ENCODE data around the gene LYSMD1. TPM values are rescaled to one million over a fixed set of nuclear protein-coding genes. Genes with fewer than 3 reads are reported as not detected.
"Not testable (repeated sequence)": the region's sequence is repeated elsewhere in the genome, so short reads cannot be mapped to it uniquely, and the experiment has no call there.

Gene LYSMD1
- polyA plus RNA-seq, 1 experiment: 9.1 TPM

DNA sequence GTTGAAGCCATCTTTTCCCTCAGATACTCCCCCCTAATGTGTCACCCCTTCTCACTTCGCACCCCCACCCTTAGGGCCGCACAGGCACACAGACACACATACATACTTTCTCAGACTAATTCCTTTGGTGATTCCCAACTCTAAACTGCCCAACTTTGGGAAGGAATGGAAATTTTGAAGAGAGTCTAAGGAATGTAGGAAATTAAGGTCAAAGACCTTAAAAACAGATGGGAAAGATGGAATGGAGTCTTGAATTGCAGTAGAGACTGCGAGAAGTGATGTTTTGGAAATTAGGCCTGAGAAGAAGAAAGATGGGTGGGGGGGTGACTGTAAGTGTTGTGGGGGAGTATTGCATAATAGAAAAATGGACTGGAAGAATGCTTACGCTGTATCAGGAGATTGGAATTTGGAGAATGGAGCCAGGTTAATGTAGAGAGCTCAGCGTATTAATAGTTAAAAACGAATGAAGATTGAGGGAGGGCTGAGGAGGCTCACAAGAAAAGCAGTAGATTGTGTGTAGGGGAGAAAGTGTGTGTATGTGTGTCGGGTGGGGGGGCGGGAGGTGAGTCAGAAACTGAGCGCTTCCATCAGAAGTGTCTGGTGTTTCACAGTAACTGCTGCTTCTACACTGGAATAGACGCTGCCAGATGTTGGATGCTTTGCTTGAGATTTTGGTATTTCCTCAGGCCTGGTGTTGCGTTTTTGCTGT lies 34.3 kb upstream of the LYSMD1 start:
- DNase-seq (ENCODE audit: low read depth, low spot score): peak; percentile 71
- H3K9me3 ChIP-seq (ENCODE audit: control insufficient read depth, insufficient read depth, low read length): no peaks in the 10 kb centered on the region
- H3K27me3 ChIP-seq (ENCODE audit: control insufficient read depth, insufficient read depth, low read length): no peaks in the 10 kb centered on the region
- CTCF ChIA-PET: interaction anchor here (1.3 to 2.0 kb wide), 2 partner anchors 52 kb away, joined by 4 to 8 read pairs; no protein-coding TSS in a partner anchor
- peak overlapping the region; percentile 97 for H3K4me3 ChIP-seq (ENCODE audit: low read depth, low read length)
- peak overlapping the region; percentile 94 for H3K27ac ChIP-seq (ENCODE audit: low read depth, low read length)
- POLR2A ChIA-PET: interaction anchor here (0.6 to 1.0 kb wide), 6 partner anchors 8 to 193 kb away, joined by 3 to 10 read pairs (median 4); partner anchors contain the start of gene PSMD4
- TF ChIP-seq, protein P1, sequence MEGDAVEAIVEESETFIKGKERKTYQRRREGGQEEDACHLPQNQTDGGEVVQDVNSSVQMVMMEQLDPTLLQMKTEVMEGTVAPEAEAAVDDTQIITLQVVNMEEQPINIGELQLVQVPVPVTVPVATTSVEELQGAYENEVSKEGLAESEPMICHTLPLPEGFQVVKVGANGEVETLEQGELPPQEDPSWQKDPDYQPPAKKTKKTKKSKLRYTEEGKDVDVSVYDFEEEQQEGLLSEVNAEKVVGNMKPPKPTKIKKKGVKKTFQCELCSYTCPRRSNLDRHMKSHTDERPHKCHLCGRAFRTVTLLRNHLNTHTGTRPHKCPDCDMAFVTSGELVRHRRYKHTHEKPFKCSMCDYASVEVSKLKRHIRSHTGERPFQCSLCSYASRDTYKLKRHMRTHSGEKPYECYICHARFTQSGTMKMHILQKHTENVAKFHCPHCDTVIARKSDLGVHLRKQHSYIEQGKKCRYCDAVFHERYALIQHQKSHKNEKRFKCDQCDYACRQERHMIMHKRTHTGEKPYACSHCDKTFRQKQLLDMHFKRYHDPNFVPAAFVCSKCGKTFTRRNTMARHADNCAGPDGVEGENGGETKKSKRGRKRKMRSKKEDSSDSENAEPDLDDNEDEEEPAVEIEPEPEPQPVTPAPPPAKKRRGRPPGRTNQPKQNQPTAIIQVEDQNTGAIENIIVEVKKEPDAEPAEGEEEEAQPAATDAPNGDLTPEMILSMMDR (IDR thresholded peaks at IDR 0.05; ENCODE audit: low read depth, low read length): no peak

GRCh38 chr1:151198254-151199127 lies 32.8 kb upstream of the LYSMD1 start, which contains the start of gene PIP5K1A:
Gene PIP5K1A, plus strand, starts transcription at chr1:151198552. Its CDS starts 445 bp downstream, at chr1:151198997.
- CTCF ChIA-PET: interaction anchor here (0.6 to 1.3 kb wide), 3 partner anchors 52 to 142 kb away, joined by 3 to 4 read pairs (median 4); no protein-coding TSS in a partner anchor
- no peaks in the 10 kb centered on the region for H3K9me3 ChIP-seq (ENCODE audit: control insufficient read depth, insufficient read depth, low read length)
- H3K27me3 ChIP-seq (ENCODE audit: control insufficient read depth, insufficient read depth, low read length): no peaks in the 10 kb centered on the region
- peak within 1 kb of the TSS; percentile 94 for H3K27ac ChIP-seq (ENCODE audit: low read depth, low read length)
- TF ChIP-seq, protein P1 (IDR thresholded peaks at IDR 0.05; ENCODE audit: low read depth, low read length): no peak
- H3K4me3 ChIP-seq (ENCODE audit: low read depth, low read length): peak within 1 kb of the TSS; percentile 97
- peak; percentile 95 for DNase-seq (ENCODE audit: low read depth, low spot score)
- POLR2A ChIA-PET: interaction anchor here (0.6 kb wide), 2 partner anchors 21 to 797 kb away, joined by 3 to 4 read pairs; no protein-coding TSS in a partner anchor

DNA sequence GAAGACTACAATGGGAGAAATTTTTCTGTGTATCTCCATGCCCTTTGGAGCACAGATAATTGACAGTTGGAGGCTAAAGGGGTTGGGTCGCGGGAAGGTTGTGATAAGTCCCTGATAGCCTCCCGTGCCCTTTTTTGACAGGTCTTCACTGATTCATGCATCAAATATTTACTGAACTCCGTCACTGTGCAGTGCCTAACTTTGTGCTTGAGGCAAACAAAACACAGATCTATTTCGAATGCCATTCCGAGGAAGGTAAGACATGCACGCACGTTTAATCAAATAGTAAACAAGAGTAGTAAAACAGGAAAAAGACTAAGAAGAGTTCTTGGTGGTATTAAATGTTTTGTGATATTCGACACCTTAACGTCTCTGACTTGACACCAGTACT lies 32.2 kb upstream of the LYSMD1 start:
- ChIA-PET POLR2A (no interaction called here), CTCF (interaction anchor here (0.5 to 4.3 kb wide), 3 partner anchors 54 to 143 kb away, joined by 3 to 32 read pairs (median 3); no protein-coding TSS in a partner anchor)
- Histone ChIP-seq H3K27me3 (ENCODE audit: control insufficient read depth, insufficient read depth, low read length) (no peaks in the 10 kb centered on the region), H3K9me3 (ENCODE audit: control insufficient read depth, insufficient read depth, low read length) (no peaks in the 10 kb centered on the region), H3K4me3 (ENCODE audit: low read depth, low read length) (peak overlapping the region; percentile 97), H3K27ac (ENCODE audit: low read depth, low read length) (no peak overlapping the region)
- DNase-seq (ENCODE audit: low read depth, low spot score): no peak
- TF ChIP-seq, protein P1 (IDR thresholded peaks at IDR 0.05; ENCODE audit: low read depth, low read length): no peak

- peak; percentile 63 for DNase-seq (ENCODE audit: low read depth, low spot score)
- no peaks in the 10 kb centered on the region for H3K27me3 ChIP-seq (ENCODE audit: control insufficient read depth, insufficient read depth, low read length)
- no peak overlapping the region for H3K4me3 ChIP-seq (ENCODE audit: low read depth, low read length)
- H3K9me3 ChIP-seq (ENCODE audit: control insufficient read depth, insufficient read depth, low read length): no peaks in the 10 kb centered on the region
- peak overlapping the region; percentile 3 for H3K27ac ChIP-seq (ENCODE audit: low read depth, low read length)
- ChIA-PET CTCF (interaction anchor here (0.6 to 4.3 kb wide), 11 partner anchors 13 to 194 kb away, joined by 3 to 32 read pairs (median 4); partner anchors contain the start of gene TMOD4), POLR2A (interaction anchor here (0.7 kb wide), 1 partner anchor 341 kb away, joined by 5 read pairs; no protein-coding TSS in a partner anchor)
- TF ChIP-seq, protein P1 (IDR thresholded peaks at IDR 0.05; ENCODE audit: low read depth, low read length): peak; percentile 64
Measured at GRCh38 chr1:151196292-151196800, 30.6 kb upstream of the LYSMD1 start.

GRCh38 chr1:151194894-151195594 lies 29.3 kb upstream of the LYSMD1 start:
- POLR2A ChIA-PET: interaction anchor here (1.6 kb wide), 1 partner anchor 60 kb away, joined by 5 read pairs; the partner anchor contains the start of gene PSMD4
- CTCF ChIA-PET: interaction anchor here (0.6 to 4.3 kb wide), 6 partner anchors 10 to 229 kb away, joined by 3 to 32 read pairs (median 6); no protein-coding TSS in a partner anchor
- H3K9me3 ChIP-seq (ENCODE audit: control insufficient read depth, insufficient read depth, low read length); DNase-seq (ENCODE audit: low read depth, low spot score); H3K27me3 ChIP-seq (ENCODE audit: control insufficient read depth, insufficient read depth, low read length); H3K4me3 ChIP-seq (ENCODE audit: low read depth, low read length): not testable (repeated sequence)
- H3K27ac ChIP-seq (ENCODE audit: low read depth, low read length): peak overlapping the region; percentile 61

All from AG04450 (cell line).